HFF-Myc (cell line): Measurements from ENCODE around the gene MCF2L.
"Not testable (repeated sequence)": the region's sequence is repeated elsewhere in the genome, so short reads cannot be mapped to it uniquely, and the experiment has no call there.

ENCODE experiments used
- DNase-seq: peaks from one replicate; pipeline ENCODE4 v3.0.0-alpha.2; 2011; ENCODE audit warnings: low read depth; ENCODE audit errors: extremely low read depth
- H3K4me3 ChIP-seq: replicated peaks from 2 replicates; pipeline ENCODE4 v1.5.1; 2011; ENCODE audit warnings: low read depth, mild to moderate bottlenecking, control low read depth, low read length
- CTCF ChIP-seq: IDR thresholded peaks from 2 replicates; pipeline ENCODE4 v1.5.1; 2012; ENCODE audit warnings: mild to moderate bottlenecking, low read depth, low read length, control low read depth; ENCODE audit errors: missing control alignments

MCF2L gene

GRCh38 chr13:113096052-113096744, 127.2 kb downstream of the MCF2L start:
- no peak overlapping the region for H3K4me3 ChIP-seq
- no peak for TF ChIP-seq CTCF
- no peak for DNase-seq

GRCh38 chr13:113096745-113097305, 127.8 kb downstream of the MCF2L start:
- H3K4me3 ChIP-seq = no peak overlapping the region
- TF ChIP-seq CTCF = no peak
- no peak for DNase-seq

- TF ChIP-seq CTCF = no peak
- DNase-seq = no peak
- no peak overlapping the region for H3K4me3 ChIP-seq
Observed at GRCh38 chr13:113097651-113098050, 128.6 kb downstream of the MCF2L start.

GRCh38 chr13:113098162-113098732, 129.2 kb downstream of the MCF2L start:
- no peak for TF ChIP-seq CTCF
- no peak overlapping the region for H3K4me3 ChIP-seq

GRCh38 chr13:113099142-113099541, 130.1 kb downstream of the MCF2L start:
- no peak overlapping the region for H3K4me3 ChIP-seq
- no peak for TF ChIP-seq CTCF

More at GRCh38 chr13:113098162-113098732, 129.2 kb downstream of the MCF2L start:
- peak; percentile 3 for DNase-seq

GRCh38 chr13:113102302-113102701, 133.3 kb downstream of the MCF2L start:
- not testable (repeated sequence) for DNase-seq, H3K4me3 ChIP-seq

More at GRCh38 chr13:113099142-113099541, 130.1 kb downstream of the MCF2L start:
- no peak for DNase-seq

GRCh38 chr13:113102727-113103126, 133.7 kb downstream of the MCF2L start:
- no peak overlapping the region for H3K4me3 ChIP-seq
- DNase-seq = no peak
- no peak for TF ChIP-seq CTCF
